ENCODE results near the gene KCNG2. TPM values are rescaled to one million over a fixed set of nuclear protein-coding genes. Genes with fewer than 3 reads are reported as not detected.

Gene KCNG2
- total RNA-seq, 1 donor from 2014 or later: not detected

GRCh38 chr18:79784965-79785770 is 12.6 kb upstream of the KCNG2 start:
- Mint-ChIP-seq H3K27me3 (peaks cover 43% of the 10 kb centered on the region), H3K4me1 (peaks cover 2% of the 10 kb centered on the region), H3K4me3 (no peak overlapping the region), H3K27ac (no peak overlapping the region), H3K36me3 (ENCODE audit: low read depth) (no peaks in the 10 kb centered on the region), H3K9me3 (no peaks in the 10 kb centered on the region)
- DNase-seq (no peak), ATAC-seq (ENCODE audit: low read depth) (peak; percentile 10)
- ChIA-PET POLR2A (no interaction called here), CTCF (no interaction called here)
- no peak for TF ChIP-seq CTCF (IDR thresholded peaks at IDR 0.05)
- intact Hi-C loops (cut with micrococcal nuclease): no loop called here

GRCh38 chr18:79785831-79786230 is 11.9 kb upstream of the KCNG2 start:
- CTCF ChIA-PET: no interaction called here
- no peak for TF ChIP-seq CTCF (IDR thresholded peaks at IDR 0.05)
- POLR2A ChIA-PET: no interaction called here
- ATAC-seq (ENCODE audit: low read depth): no peak
- Mint-ChIP-seq H3K4me1 (peaks cover 8% of the 10 kb centered on the region), H3K27ac (no peak overlapping the region), H3K36me3 (ENCODE audit: low read depth) (no peaks in the 10 kb centered on the region), H3K27me3 (peaks cover 48% of the 10 kb centered on the region), H3K9me3 (no peaks in the 10 kb centered on the region), H3K4me3 (no peak overlapping the region)
- DNase-seq: no peak
- intact Hi-C loops (cut with micrococcal nuclease): no loop called here

GRCh38 chr18:79786304-79786703 is 11.4 kb upstream of the KCNG2 start:
- POLR2A ChIA-PET: no interaction called here
- H3K4me1 Mint-ChIP-seq: peaks cover 13% of the 10 kb centered on the region
- intact Hi-C loops (cut with micrococcal nuclease): no loop called here
- no peak for DNase-seq
- H3K36me3 Mint-ChIP-seq (ENCODE audit: low read depth): no peaks in the 10 kb centered on the region
- TF ChIP-seq CTCF (IDR thresholded peaks at IDR 0.05): no peak
- no peaks in the 10 kb centered on the region for H3K9me3 Mint-ChIP-seq
- CTCF ChIA-PET: no interaction called here
- H3K27ac Mint-ChIP-seq: no peak overlapping the region
- no peak overlapping the region for H3K4me3 Mint-ChIP-seq
- ATAC-seq (ENCODE audit: low read depth): no peak
- peaks cover 53% of the 10 kb centered on the region for H3K27me3 Mint-ChIP-seq

GRCh38 chr18:79786786-79787526 is 10.8 kb upstream of the KCNG2 start:
- H3K4me3 Mint-ChIP-seq: no peak overlapping the region
- H3K4me1 Mint-ChIP-seq: peaks cover 20% of the 10 kb centered on the region
- H3K36me3 Mint-ChIP-seq (ENCODE audit: low read depth): no peaks in the 10 kb centered on the region
- ATAC-seq (ENCODE audit: low read depth): no peak
- no peak for TF ChIP-seq CTCF (IDR thresholded peaks at IDR 0.05)
- peaks cover 55% of the 10 kb centered on the region for H3K27me3 Mint-ChIP-seq
- POLR2A ChIA-PET: no interaction called here
- CTCF ChIA-PET: no interaction called here
- intact Hi-C loops (cut with micrococcal nuclease): no loop called here
- H3K9me3 Mint-ChIP-seq: no peaks in the 10 kb centered on the region
- DNase-seq: no peak
- H3K27ac Mint-ChIP-seq: no peak overlapping the region

- Mint-ChIP-seq H3K36me3 (ENCODE audit: low read depth) (no peaks in the 10 kb centered on the region), H3K27ac (no peak overlapping the region), H3K4me1 (peaks cover 25% of the 10 kb centered on the region), H3K4me3 (no peak overlapping the region), H3K27me3 (peaks cover 53% of the 10 kb centered on the region), H3K9me3 (no peaks in the 10 kb centered on the region)
- ChIA-PET POLR2A (no interaction called here), CTCF (no interaction called here)
- ATAC-seq (ENCODE audit: low read depth) (no peak), DNase-seq (no peak)
- no peak for TF ChIP-seq CTCF (IDR thresholded peaks at IDR 0.05)
- intact Hi-C loops (cut with micrococcal nuclease): no loop called here
Measured at GRCh38 chr18:79787527-79787864, 10.2 kb upstream of the KCNG2 start.
